H1 (cell line): ENCODE results near the gene PAOX.

ENCODE experiments used
- CHD2 ChIP-seq: IDR thresholded peaks from 2 replicates; pipeline ENCODE4 v1.6.1; 2012; ENCODE audit warnings: low read length, improper control_type of control experiment
- CTCF ChIP-seq, 3 experiments: IDR thresholded peaks; 1 replicate in 2 of 3; 2 replicates in 1 of 3; pipeline versions ENCODE4 v1.5.1 to v1.6.1; 2011; ENCODE audit warnings: low read length in 3 of 3, mild to moderate bottlenecking in 3 of 3, inconsistent platforms in 2 of 3, low read depth in 1 of 3, moderate library complexity in 1 of 3; ENCODE audit not compliant: insufficient read depth in 1 of 3; ENCODE audit errors: control extremely low read depth in 1 of 3
- EP300 ChIP-seq, 2 experiments: IDR thresholded peaks; 1 replicate in 1 of 2; 2 replicates in 1 of 2; pipeline ENCODE4 v1.6.1; 2011 to 2012; ENCODE audit warnings: low read depth in 2 of 2, low read length in 2 of 2, mild to moderate bottlenecking in 2 of 2, borderline replicate concordance in 1 of 2, inconsistent platforms in 1 of 2, moderate library complexity in 1 of 2
- EZH2 ChIP-seq: fragments of 200-600 bp; sonication (generic); IDR thresholded peaks from 2 replicates; pipeline ENCODE4 v1.7.1; 2012; ENCODE audit warnings: low read depth, mild to moderate bottlenecking, moderate library complexity, low read length, inconsistent platforms; ENCODE audit not compliant: severe bottlenecking
- KDM1A ChIP-seq: fragments of 200-600, 300-600 bp; sonication (generic); IDR thresholded peaks from 2 replicates; pipeline ENCODE4 v1.7.1; 2016; ENCODE audit warnings: mild to moderate bottlenecking, low read length, borderline replicate concordance
- NRF1 ChIP-seq: IDR thresholded peaks from 2 replicates; pipeline ENCODE4 v1.6.1; 2011; ENCODE audit warnings: mild to moderate bottlenecking, low read depth, low read length, improper control_type of control experiment
- POLR2A ChIP-seq, 2 experiments: IDR thresholded peaks; 1 replicate in 1 of 2; 2 replicates in 1 of 2; pipeline ENCODE4 v1.6.1; 2011; ENCODE audit warnings: low read depth in 2 of 2, low read length in 2 of 2, mild to moderate bottlenecking in 2 of 2; ENCODE audit errors: control extremely low read depth in 1 of 2
- POLR2AphosphoS5 ChIP-seq: IDR thresholded peaks from 2 replicates; pipeline ENCODE4 v1.6.1; 2011; ENCODE audit warnings: low read depth, low read length
- RFX5 ChIP-seq: IDR thresholded peaks from 2 replicates; pipeline ENCODE4 v1.6.1; 2011; ENCODE audit warnings: low read depth, low read length, improper control_type of control experiment, borderline replicate concordance
- SIN3A ChIP-seq, 2 experiments: IDR thresholded peaks in 1 of 2; conservative IDR thresholded peaks in 1 of 2; 2 replicates each; pipeline ENCODE4 v1.6.1; 2011 to 2012; ENCODE audit warnings: low read length in 2 of 2, improper control_type of control experiment in 1 of 2, low read depth in 1 of 2, mild to moderate bottlenecking in 1 of 2
- SP1 ChIP-seq: IDR thresholded peaks from 2 replicates; pipeline ENCODE4 v1.6.1; 2011; ENCODE audit warnings: low read depth, low read length
- TAF1 ChIP-seq: IDR thresholded peaks from 2 replicates; pipeline ENCODE4 v1.6.1; 2011; ENCODE audit warnings: mild to moderate bottlenecking, low read depth, low read length
- TCF12 ChIP-seq: IDR thresholded peaks from 2 replicates; pipeline ENCODE4 v1.6.1; 2011; ENCODE audit warnings: low read depth, mild to moderate bottlenecking, low read length
- ZNF274 ChIP-seq: IDR thresholded peaks from 2 replicates; pipeline ENCODE4 v1.7.0; 2012; ENCODE audit warnings: low read length, borderline replicate concordance; ENCODE audit errors: extremely low read depth

GRCh38 chr10:133350283-133350949, 28.6 kb upstream of the PAOX start:
- TF ChIP-seq CHD2 (no peak), KDM1A (no peak), SP1 (no peak), CTCF (IDR thresholded peaks at IDR 0.05; ENCODE audit: control extremely low read depth in 1 of 3, insufficient read depth in 1 of 3, low read depth in 1 of 3, low read length in 3 of 3) (no peak), SIN3A (conservative IDR thresholded peaks at IDR 0.05 in 1 of 2, IDR thresholded peaks at IDR 0.05 in 1 of 2; ENCODE audit: low read depth in 1 of 2, low read length in 2 of 2) (no peak), ZNF274 (no peak), POLR2A (IDR thresholded peaks at IDR 0.05; ENCODE audit: control extremely low read depth in 1 of 2, low read depth in 2 of 2, low read length in 2 of 2) (peak in 1 of 2 experiments; percentile 36; a peak in 1 of 3 replicates), POLR2AphosphoS5 (no peak; the same call in none of the 2 replicates), RFX5 (no peak), EP300 (IDR thresholded peaks at IDR 0.05; ENCODE audit: borderline replicate concordance in 1 of 2, low read depth in 2 of 2, low read length in 2 of 2) (no peak), NRF1 (no peak), TCF12 (no peak), TAF1 (no peak), EZH2 (no peak)
